Neural progenitor cell (in vitro differentiated cells): ENCODE measurements around the gene EXOC4. TPM values are rescaled to one million over a fixed set of nuclear protein-coding genes. Genes with fewer than 3 reads are reported as not detected.
A peak's percentile ranks its signal among the peaks of the same experiment; 100 is the strongest.

ENCODE experiments used
- DNase-seq: peaks from one replicate; pipeline ENCODE4 v3.0.0-alpha.2; 2016; ENCODE audit warnings: low spot score
- H2AFZ ChIP-seq: fragments of 200-600 bp; sonication (generic); replicated peaks from 2 replicates; pipeline ENCODE4 v1.6.1; 2016; ENCODE audit warnings: antibody characterized with exemption
- H3F3A ChIP-seq: fragments of 200-600 bp; sonication (generic); 2 replicates; pipeline ENCODE4 v1.6.1; 2016; ENCODE audit warnings: antibody characterized with exemption, low read depth
- H3K27ac ChIP-seq: fragments of 200-600 bp; sonication (generic); 2 replicates; pipeline ENCODE4 v1.5.1; 2016; ENCODE audit warnings: mild to moderate bottlenecking
- H3K27me3 ChIP-seq: fragments of 200-600 bp; sonication (generic); 2 replicates; pipeline ENCODE4 v1.6.1; 2016; ENCODE audit warnings: mild to moderate bottlenecking, moderate library complexity
- H3K36me3 ChIP-seq: fragments of 200-600 bp; sonication (generic); 2 replicates; pipeline ENCODE4 v1.5.1; 2016
- H3K4me1 ChIP-seq: fragments of 200-600 bp; sonication (generic); 2 replicates; pipeline ENCODE4 v1.6.1; 2016; ENCODE audit warnings: mixed run types
- H3K4me2 ChIP-seq: fragments of 200-600 bp; sonication (generic); 2 replicates; pipeline ENCODE4 v1.6.1; 2016
- H3K4me3 ChIP-seq: fragments of 200-600 bp; sonication (generic); 2 replicates; pipeline ENCODE4 v1.5.1; 2016
- H3K79me2 ChIP-seq: fragments of 200-600 bp; sonication (generic); 2 replicates; pipeline ENCODE4 v1.6.1; 2016; ENCODE audit warnings: low read depth
- H3K9ac ChIP-seq: fragments of 200-600 bp; sonication (generic); 2 replicates; pipeline ENCODE4 v1.6.1; 2016
- H3K9me3 ChIP-seq: fragments of 200-600 bp; sonication (generic); 2 replicates; pipeline ENCODE4 v1.5.1; 2016; ENCODE audit warnings: low read depth
- H4K20me1 ChIP-seq: fragments of 200-600 bp; sonication (generic); 2 replicates; pipeline ENCODE4 v1.6.1; 2016; ENCODE audit warnings: low read depth
- H3K27ac Mint-ChIP-seq: 3 replicates; pipeline ENCODE4 v1.8.0; 2021; ENCODE audit warnings: mixed read lengths
- H3K27me3 Mint-ChIP-seq: 2 replicates; pipeline ENCODE4 v1.8.0; 2022; ENCODE audit warnings: low read depth, mild to moderate bottlenecking, inconsistent platforms, moderate library complexity, mixed read lengths; ENCODE audit not compliant: insufficient read depth
- H3K36me3 Mint-ChIP-seq: 3 replicates; pipeline ENCODE4 v1.8.0; 2021; ENCODE audit warnings: mixed read lengths
- H3K4me1 Mint-ChIP-seq: 3 replicates; pipeline ENCODE4 v1.8.0; 2021; ENCODE audit warnings: mixed read lengths
- H3K4me3 Mint-ChIP-seq: 3 replicates; pipeline ENCODE4 v1.8.0; 2021; ENCODE audit warnings: mild to moderate bottlenecking, moderate library complexity, mixed read lengths
- H3K9me3 Mint-ChIP-seq: 3 replicates; pipeline ENCODE4 v1.8.0; 2020; ENCODE audit warnings: mixed read lengths
- CTCF ChIP-seq: fragments of 200-600 bp; sonication (generic); IDR thresholded peaks from 2 replicates; pipeline ENCODE4 v1.5.1; 2017; ENCODE audit warnings: antibody characterized with exemption, mild to moderate bottlenecking
- EZH2 ChIP-seq: fragments of 200-600 bp; sonication (generic); IDR thresholded peaks from 2 replicates; pipeline ENCODE4 v1.6.1; 2017; ENCODE audit warnings: antibody characterized with exemption, mild to moderate bottlenecking, moderate library complexity
- EZH2phosphoT487 ChIP-seq: fragments of 200-600 bp; sonication (generic); IDR thresholded peaks from 2 replicates; pipeline ENCODE4 v1.6.1; 2017; ENCODE audit warnings: antibody characterized with exemption
- total RNA-seq: library from RNA; depleted of rRNA; stranded (reverse); fragments of >200 nt; gene quantifications from 2 replicates; pipeline ENCODE4 v1.2.3, GENCODE V29; 2015; ENCODE audit warnings: low replicate concordance

Gene EXOC4
- total RNA-seq, 1 donor from 2014 or later: 129 TPM

GRCh38 chr7:133434246-133434865 is 181.5 kb downstream of the EXOC4 start:
- TF ChIP-seq EZH2phosphoT487 (no peak), CTCF (peak; percentile 60), EZH2 (no peak)
- peak overlapping the region; percentile 37 for H3K4me2 ChIP-seq
- H3K4me3 Mint-ChIP-seq: no peak overlapping the region
- H3K27ac Mint-ChIP-seq: no peak overlapping the region
- H3K4me1 Mint-ChIP-seq: no peaks in the 10 kb centered on the region
- H3K36me3 Mint-ChIP-seq: no peaks in the 10 kb centered on the region
- H3K4me3 ChIP-seq: no peak overlapping the region
- H4K20me1 ChIP-seq: peaks cover 22% of the 10 kb centered on the region
- H3K4me1 ChIP-seq: peaks cover 25% of the 10 kb centered on the region
- H3K27me3 Mint-ChIP-seq: no peaks in the 10 kb centered on the region
- H3K27me3 ChIP-seq: no peaks in the 10 kb centered on the region
- peak overlapping the region; percentile 44 for H3K27ac ChIP-seq
- H3K9me3 ChIP-seq: no peaks in the 10 kb centered on the region
- DNase-seq: peak; percentile 32
- H3K9me3 Mint-ChIP-seq: no peaks in the 10 kb centered on the region
- H3F3A ChIP-seq: peaks cover 14% of the 10 kb centered on the region
- H3K36me3 ChIP-seq: no peaks in the 10 kb centered on the region
- H2AFZ ChIP-seq: no peak overlapping the region
- H3K9ac ChIP-seq: no peak overlapping the region
- H3K79me2 ChIP-seq: peaks cover 18% of the 10 kb centered on the region

DNA sequence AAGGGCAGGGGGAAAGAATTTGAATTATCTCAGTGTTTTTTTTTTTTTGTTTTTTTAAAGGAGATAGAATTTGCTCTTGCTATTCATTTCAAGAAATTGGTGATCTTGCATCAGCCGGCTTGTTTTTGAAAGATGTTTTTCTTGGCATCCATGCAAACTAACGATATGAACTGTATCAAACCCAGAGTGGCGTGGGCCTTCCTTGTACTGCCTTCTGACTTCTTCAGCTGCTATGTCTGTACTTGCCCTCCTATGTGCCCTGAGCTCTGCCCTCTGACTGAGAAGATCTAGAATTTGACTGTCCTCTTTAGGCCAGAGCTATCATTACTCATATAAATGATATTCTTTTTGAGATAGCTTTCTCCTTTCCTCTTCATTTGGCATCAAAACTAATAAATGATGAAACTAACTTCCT is 183.1 kb downstream of the EXOC4 start:
- H3K4me1 ChIP-seq: peaks cover 25% of the 10 kb centered on the region
- DNase-seq: no peak
- no peaks in the 10 kb centered on the region for H3K4me1 Mint-ChIP-seq
- H2AFZ ChIP-seq: no peak overlapping the region
- H3K36me3 Mint-ChIP-seq: no peaks in the 10 kb centered on the region
- TF ChIP-seq EZH2: no peak
- TF ChIP-seq CTCF: no peak
- no peak for TF ChIP-seq EZH2phosphoT487
- H3K27ac ChIP-seq: no peak overlapping the region
- no peaks in the 10 kb centered on the region for H3K27me3 ChIP-seq
- no peak overlapping the region for H3K9ac ChIP-seq
- H3K27me3 Mint-ChIP-seq: no peaks in the 10 kb centered on the region
- no peaks in the 10 kb centered on the region for H3K9me3 ChIP-seq
- peaks cover 14% of the 10 kb centered on the region for H3F3A ChIP-seq
- H3K4me2 ChIP-seq: no peak overlapping the region
- H3K9me3 Mint-ChIP-seq: no peaks in the 10 kb centered on the region
- peaks cover 18% of the 10 kb centered on the region for H3K79me2 ChIP-seq
- H3K27ac Mint-ChIP-seq: no peak overlapping the region
- H3K4me3 Mint-ChIP-seq: no peak overlapping the region
- no peak overlapping the region for H3K4me3 ChIP-seq
- H4K20me1 ChIP-seq: peaks cover 22% of the 10 kb centered on the region
- H3K36me3 ChIP-seq: no peaks in the 10 kb centered on the region

GRCh38 chr7:133437544-133437943 is 184.7 kb downstream of the EXOC4 start:
- no peaks in the 10 kb centered on the region for H3K36me3 Mint-ChIP-seq
- Histone ChIP-seq H3K79me2 (peaks cover 18% of the 10 kb centered on the region), H3K27me3 (no peaks in the 10 kb centered on the region), H3K4me1 (peaks cover 25% of the 10 kb centered on the region), H2AFZ (no peak overlapping the region), H3K36me3 (no peaks in the 10 kb centered on the region), H3K9ac (no peak overlapping the region), H3K9me3 (no peaks in the 10 kb centered on the region), H3K27ac (no peak overlapping the region), H4K20me1 (peaks cover 22% of the 10 kb centered on the region), H3K4me3 (no peak overlapping the region), H3K4me2 (no peak overlapping the region), H3F3A (peaks cover 14% of the 10 kb centered on the region)
- DNase-seq: no peak
- H3K4me3 Mint-ChIP-seq: no peak overlapping the region
- H3K9me3 Mint-ChIP-seq: no peaks in the 10 kb centered on the region
- no peaks in the 10 kb centered on the region for H3K4me1 Mint-ChIP-seq
- H3K27ac Mint-ChIP-seq: no peak overlapping the region
- TF ChIP-seq EZH2phosphoT487 (no peak), EZH2 (no peak), CTCF (no peak)
- H3K27me3 Mint-ChIP-seq: no peaks in the 10 kb centered on the region
